ENCODE measurements around the gene RTKN.
A peak's percentile ranks its signal among the peaks of the same experiment; 100 is the strongest.

Gene RTKN

DNA sequence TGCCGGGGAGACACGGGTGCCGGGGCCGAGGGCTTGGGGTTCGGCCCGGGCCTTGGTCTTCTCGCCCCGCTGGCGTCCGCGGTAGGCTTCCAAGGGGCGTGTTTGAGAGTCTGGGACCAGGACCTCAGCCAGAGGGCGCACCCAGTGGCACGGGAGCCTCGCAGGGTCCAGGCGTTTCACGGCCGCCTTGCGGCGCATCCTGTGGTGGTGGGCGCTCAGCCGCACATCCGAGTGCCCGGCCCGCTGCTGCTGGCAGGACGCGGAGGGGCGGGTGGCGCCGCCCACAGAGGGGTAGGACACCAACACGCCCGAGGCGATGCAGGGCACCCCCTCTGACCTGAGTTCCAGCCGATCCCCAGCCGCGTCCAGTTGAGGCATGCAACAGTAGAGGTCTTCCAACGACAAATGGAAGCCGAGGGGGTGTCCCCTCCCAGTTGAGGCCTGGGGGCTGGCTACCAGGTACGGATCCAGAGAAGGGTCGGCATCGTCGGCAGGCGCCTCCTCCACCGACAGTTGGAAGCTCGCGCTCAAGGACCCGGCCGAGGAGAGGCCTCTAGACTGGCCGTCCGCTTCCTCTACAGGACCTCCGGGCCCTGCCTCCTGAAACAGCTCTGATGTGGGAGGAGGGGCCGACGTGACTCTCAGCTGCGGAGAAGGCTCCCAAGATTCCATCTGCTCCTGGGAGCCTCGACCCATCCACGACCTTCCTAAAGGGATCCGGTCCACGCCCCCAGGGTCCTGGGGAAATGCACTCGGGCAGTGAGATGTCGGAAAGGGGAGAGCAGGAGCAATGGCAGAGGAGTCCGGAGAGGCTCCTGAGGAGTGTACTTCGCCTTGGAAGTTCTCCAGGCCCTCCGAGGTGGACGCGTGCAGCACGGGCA, 26.6 kb downstream of the RTKN start:
- Histone ChIP-seq H2AFZ (ENCODE audit: low read depth, low read length) (no peak overlapping the region), H3K36me3 (ENCODE audit: insufficient read depth, low read length) (no peaks in the 10 kb centered on the region), H3K4me1 (ENCODE audit: insufficient read depth, low read length) (no peaks in the 10 kb centered on the region), H3K4me3 (ENCODE audit: low read length) (no peak overlapping the region), H3K9me3 (ENCODE audit: low read length) (peaks cover 2% of the 10 kb centered on the region), H3K27me3 (ENCODE audit: insufficient read depth, low read length) (peaks cover 3% of the 10 kb centered on the region)

- Histone ChIP-seq H3K4me3 (ENCODE audit: low read length) (no peak overlapping the region), H3K36me3 (ENCODE audit: insufficient read depth, low read length) (no peaks in the 10 kb centered on the region), H3K9me3 (ENCODE audit: low read length) (peaks cover 2% of the 10 kb centered on the region), H2AFZ (ENCODE audit: low read depth, low read length) (no peak overlapping the region), H3K4me1 (ENCODE audit: insufficient read depth, low read length) (no peaks in the 10 kb centered on the region), H3K27me3 (ENCODE audit: insufficient read depth, low read length) (peaks cover 3% of the 10 kb centered on the region)
Measured at GRCh38 chr2:74414441-74414840, 27.3 kb downstream of the RTKN start.

- no peaks in the 10 kb centered on the region for H3K36me3 ChIP-seq (ENCODE audit: insufficient read depth, low read length)
- H3K9me3 ChIP-seq (ENCODE audit: low read length): peaks cover 2% of the 10 kb centered on the region
- H3K27me3 ChIP-seq (ENCODE audit: insufficient read depth, low read length): peaks cover 3% of the 10 kb centered on the region
- H3K4me1 ChIP-seq (ENCODE audit: insufficient read depth, low read length): no peaks in the 10 kb centered on the region
- no peak overlapping the region for H3K4me3 ChIP-seq (ENCODE audit: low read length)
- no peak overlapping the region for H2AFZ ChIP-seq (ENCODE audit: low read depth, low read length)
Measured at GRCh38 chr2:74413001-74413698, 28.6 kb downstream of the RTKN start.

DNA sequence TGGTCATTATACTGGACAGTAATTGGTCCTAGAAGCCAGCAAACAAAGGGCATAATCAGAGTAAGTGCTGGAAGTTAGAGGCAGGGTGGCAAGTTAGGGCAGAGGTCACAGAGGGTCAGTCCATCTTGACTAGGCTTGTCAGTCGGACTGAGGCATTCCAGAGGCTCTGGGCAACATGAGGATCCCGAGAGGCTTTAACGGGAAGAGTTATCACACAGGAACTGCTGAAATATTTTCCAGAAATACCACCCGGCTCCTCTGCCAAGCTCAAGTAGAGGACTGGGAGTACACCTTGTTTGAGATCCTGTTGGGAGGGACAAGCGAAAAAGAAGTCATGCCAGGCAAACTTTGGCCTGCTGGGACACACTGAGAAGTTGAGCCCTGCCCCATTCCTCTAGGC, 34.1 kb downstream of the RTKN start:
- Histone ChIP-seq H3K27me3 (ENCODE audit: insufficient read depth, low read length) (peaks cover 5% of the 10 kb centered on the region), H3K9me3 (ENCODE audit: low read length) (no peaks in the 10 kb centered on the region), H3K36me3 (ENCODE audit: insufficient read depth, low read length) (no peaks in the 10 kb centered on the region), H2AFZ (ENCODE audit: low read depth, low read length) (no peak overlapping the region), H3K4me3 (ENCODE audit: low read length) (no peak overlapping the region), H3K4me1 (ENCODE audit: insufficient read depth, low read length) (no peaks in the 10 kb centered on the region)

DNA sequence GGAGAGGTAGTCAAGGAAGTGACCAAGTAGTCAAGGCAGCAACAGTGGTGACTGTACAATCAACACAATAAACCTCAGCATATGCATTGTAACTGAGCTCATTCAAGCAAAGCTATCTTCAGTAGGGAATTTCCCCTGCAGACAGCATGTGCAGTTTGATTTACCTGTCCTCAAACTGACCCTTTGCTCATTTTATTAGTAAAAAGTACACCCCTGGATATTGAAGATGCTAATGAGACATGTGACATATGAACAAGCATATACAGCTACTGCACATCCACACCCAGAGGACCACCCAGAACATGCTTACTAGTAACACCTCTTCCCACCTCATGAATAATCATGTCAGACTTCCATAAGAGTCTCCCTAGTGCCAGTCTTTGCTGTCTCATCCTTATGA, 35.7 kb downstream of the RTKN start:
- no peak overlapping the region for H3K4me3 ChIP-seq (ENCODE audit: low read length)
- H2AFZ ChIP-seq (ENCODE audit: low read depth, low read length): no peak overlapping the region
- H3K27me3 ChIP-seq (ENCODE audit: insufficient read depth, low read length): peaks cover 2% of the 10 kb centered on the region
- H3K9me3 ChIP-seq (ENCODE audit: low read length): no peaks in the 10 kb centered on the region
- H3K36me3 ChIP-seq (ENCODE audit: insufficient read depth, low read length): no peaks in the 10 kb centered on the region
- no peaks in the 10 kb centered on the region for H3K4me1 ChIP-seq (ENCODE audit: insufficient read depth, low read length)

DNA sequence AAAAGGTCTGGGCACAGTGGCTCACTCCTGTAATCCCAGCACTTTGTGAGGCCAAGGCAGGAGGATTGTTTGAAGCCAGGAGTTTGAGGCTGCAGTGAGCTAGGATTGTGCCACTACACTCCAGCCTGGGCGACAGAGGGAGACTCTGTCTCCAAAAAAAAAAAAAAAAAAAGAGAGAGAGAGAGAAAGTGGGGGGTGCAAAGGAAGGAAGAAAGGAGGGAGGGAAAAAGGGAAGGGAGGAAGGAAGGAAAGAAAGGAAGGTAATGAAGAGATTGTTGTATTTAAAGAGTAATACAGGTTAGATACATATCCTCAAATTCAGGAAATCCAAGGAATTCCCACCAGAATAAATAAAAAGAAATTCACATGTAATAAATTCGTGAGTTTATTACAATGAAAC, 39.8 kb downstream of the RTKN start:
- Histone ChIP-seq H2AFZ (ENCODE audit: low read depth, low read length) (no peak overlapping the region), H3K27me3 (ENCODE audit: insufficient read depth, low read length) (peaks cover 1% of the 10 kb centered on the region), H3K9me3 (ENCODE audit: low read length) (no peaks in the 10 kb centered on the region), H3K4me1 (ENCODE audit: insufficient read depth, low read length) (no peaks in the 10 kb centered on the region), H3K36me3 (ENCODE audit: insufficient read depth, low read length) (no peaks in the 10 kb centered on the region), H3K4me3 (ENCODE audit: low read length) (no peak overlapping the region)

- H3K4me3 ChIP-seq (ENCODE audit: low read length): no peak overlapping the region
- H3K4me1 ChIP-seq (ENCODE audit: insufficient read depth, low read length): no peaks in the 10 kb centered on the region
- no peaks in the 10 kb centered on the region for H3K27me3 ChIP-seq (ENCODE audit: insufficient read depth, low read length)
- H3K9me3 ChIP-seq (ENCODE audit: low read length): no peaks in the 10 kb centered on the region
- H2AFZ ChIP-seq (ENCODE audit: low read depth, low read length): no peak overlapping the region
- H3K36me3 ChIP-seq (ENCODE audit: insufficient read depth, low read length): no peaks in the 10 kb centered on the region
Measured at GRCh38 chr2:74399785-74400184, 42.0 kb downstream of the RTKN start.

DNA sequence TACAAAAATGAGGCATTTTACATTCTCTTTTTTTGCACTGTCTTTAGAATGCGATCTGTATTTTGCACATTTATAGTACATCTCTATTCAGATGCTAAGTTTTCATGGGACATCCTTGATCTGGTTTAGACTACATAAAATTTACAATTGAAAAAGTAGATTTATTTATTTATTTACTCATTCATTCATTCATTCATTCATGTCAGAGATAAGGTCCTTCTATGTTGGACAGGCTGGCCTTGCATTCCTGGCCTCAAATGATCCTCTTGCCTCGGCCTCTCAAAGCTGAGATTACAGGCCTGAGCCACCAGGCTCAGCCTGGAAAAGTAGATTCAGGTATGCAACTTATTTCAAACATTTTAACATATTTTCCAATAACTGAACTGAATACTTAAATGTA, 45.6 kb downstream of the RTKN start:
- H3K36me3 ChIP-seq (ENCODE audit: insufficient read depth, low read length): no peaks in the 10 kb centered on the region
- no peaks in the 10 kb centered on the region for H3K4me1 ChIP-seq (ENCODE audit: insufficient read depth, low read length)
- no peaks in the 10 kb centered on the region for H3K27me3 ChIP-seq (ENCODE audit: insufficient read depth, low read length)
- no peak overlapping the region for H3K4me3 ChIP-seq (ENCODE audit: low read length)
- no peaks in the 10 kb centered on the region for H3K9me3 ChIP-seq (ENCODE audit: low read length)
- H2AFZ ChIP-seq (ENCODE audit: low read depth, low read length): no peak overlapping the region

DNA sequence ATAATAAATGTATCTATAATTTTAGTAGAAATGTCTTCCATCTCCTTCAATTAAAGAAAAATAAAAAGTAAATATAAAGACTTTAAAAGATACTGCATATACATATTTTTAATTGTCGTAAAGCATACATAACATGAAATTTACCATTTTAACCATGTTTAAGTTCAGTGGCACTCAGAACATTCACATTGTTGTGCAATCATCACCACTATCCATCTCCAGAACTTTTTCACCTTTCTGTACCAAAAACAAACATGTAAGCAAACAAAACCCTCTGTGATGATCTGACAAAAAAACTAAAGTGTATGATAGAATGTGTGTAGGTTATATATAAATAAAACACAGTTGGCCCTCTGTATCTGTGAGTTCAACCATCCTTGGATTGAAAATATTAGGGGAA, 48.2 kb downstream of the RTKN start:
- Histone ChIP-seq H3K27me3 (ENCODE audit: insufficient read depth, low read length) (no peaks in the 10 kb centered on the region), H3K9me3 (ENCODE audit: low read length) (no peaks in the 10 kb centered on the region), H3K36me3 (ENCODE audit: insufficient read depth, low read length) (no peaks in the 10 kb centered on the region), H3K4me1 (ENCODE audit: insufficient read depth, low read length) (peaks cover 12% of the 10 kb centered on the region), H2AFZ (ENCODE audit: low read depth, low read length) (no peak overlapping the region), H3K4me3 (ENCODE audit: low read length) (no peak overlapping the region)

DNA sequence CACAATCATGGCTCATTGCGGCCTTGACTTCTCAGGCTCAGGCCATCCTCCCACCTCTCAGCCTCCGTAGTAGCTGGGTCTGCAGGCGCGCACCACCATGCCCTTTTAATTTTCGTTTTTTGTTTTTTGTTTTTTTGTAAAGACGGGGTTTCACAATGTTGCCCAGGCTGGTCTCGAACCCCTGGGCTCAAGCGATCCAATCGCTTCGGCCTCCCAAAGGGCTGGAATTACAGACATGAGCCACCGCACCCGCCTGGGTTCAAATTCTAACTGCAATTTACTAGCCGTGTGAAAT, 49.3 kb downstream of the RTKN start:
- no peaks in the 10 kb centered on the region for H3K27me3 ChIP-seq (ENCODE audit: insufficient read depth, low read length)
- H3K9me3 ChIP-seq (ENCODE audit: low read length): no peaks in the 10 kb centered on the region
- H3K4me1 ChIP-seq (ENCODE audit: insufficient read depth, low read length): peaks cover 12% of the 10 kb centered on the region
- no peaks in the 10 kb centered on the region for H3K36me3 ChIP-seq (ENCODE audit: insufficient read depth, low read length)
- H2AFZ ChIP-seq (ENCODE audit: low read depth, low read length): peak overlapping the region; percentile 68
- H3K4me3 ChIP-seq (ENCODE audit: low read length): no peak overlapping the region

GRCh38 chr2:74391580-74392448, 49.9 kb downstream of the RTKN start:
- Histone ChIP-seq H2AFZ (ENCODE audit: low read depth, low read length) (peak overlapping the region; percentile 68), H3K36me3 (ENCODE audit: insufficient read depth, low read length) (no peaks in the 10 kb centered on the region), H3K4me1 (ENCODE audit: insufficient read depth, low read length) (peaks cover 12% of the 10 kb centered on the region), H3K27me3 (ENCODE audit: insufficient read depth, low read length) (no peaks in the 10 kb centered on the region), H3K9me3 (ENCODE audit: low read length) (no peaks in the 10 kb centered on the region), H3K4me3 (ENCODE audit: low read length) (peak overlapping the region; percentile 83)

GRCh38 chr2:74391209-74391579, 50.5 kb downstream of the RTKN start:
- Histone ChIP-seq H3K27me3 (ENCODE audit: insufficient read depth, low read length) (no peaks in the 10 kb centered on the region), H3K4me3 (ENCODE audit: low read length) (peak overlapping the region; percentile 83), H3K4me1 (ENCODE audit: insufficient read depth, low read length) (peaks cover 12% of the 10 kb centered on the region), H3K9me3 (ENCODE audit: low read length) (no peaks in the 10 kb centered on the region), H2AFZ (ENCODE audit: low read depth, low read length) (peak overlapping the region; percentile 68), H3K36me3 (ENCODE audit: insufficient read depth, low read length) (no peaks in the 10 kb centered on the region)

- no peaks in the 10 kb centered on the region for H3K9me3 ChIP-seq (ENCODE audit: low read length)
Measured at GRCh38 chr2:74390606-74391005, 51.1 kb downstream of the RTKN start.

More at GRCh38 chr2:74390606-74391005, 51.1 kb downstream of the RTKN start:
- H3K27me3 ChIP-seq (ENCODE audit: insufficient read depth, low read length): no peaks in the 10 kb centered on the region
- no peaks in the 10 kb centered on the region for H3K36me3 ChIP-seq (ENCODE audit: insufficient read depth, low read length)
- peaks cover 17% of the 10 kb centered on the region for H3K4me1 ChIP-seq (ENCODE audit: insufficient read depth, low read length)
- peak overlapping the region; percentile 83 for H3K4me3 ChIP-seq (ENCODE audit: low read length)
- no peak overlapping the region for H2AFZ ChIP-seq (ENCODE audit: low read depth, low read length)

Measured in neuron (in vitro differentiated cells).